PC-3 (cell line): Measurements from ENCODE around the gene AMD1.

Experiments
- CTCF ChIP-seq: fragments of 300-600 bp; sonication (generic); conservative IDR thresholded peaks from 2 replicates; pipeline ENCODE4 v1.5.1; 2017; ENCODE audit warnings: antibody characterized with exemption, low read depth, mild to moderate bottlenecking, low read length
- EZH2 ChIP-seq: fragments of 300-600 bp; sonication (generic); IDR thresholded peaks from one replicate; pipeline ENCODE4 v1.6.1; 2017; ENCODE audit warnings: antibody characterized with exemption, mild to moderate bottlenecking, low read length; ENCODE audit not compliant: unreplicated experiment
- EZH2phosphoT487 ChIP-seq: fragments of 300-600 bp; sonication (generic); IDR thresholded peaks from 2 replicates; pipeline ENCODE4 v1.6.1; 2018; ENCODE audit warnings: mild to moderate bottlenecking, antibody characterized with exemption, low read length, borderline replicate concordance

GRCh38 chr6:110864824-110865223, 9.8 kb upstream of the AMD1 start:
- TF ChIP-seq EZH2 (no peak), CTCF (no peak), EZH2phosphoT487 (no peak)
